RWPE2 (cell line): ENCODE results near the gene SMAD6.

Experiments used
- ATAC-seq: fragments of 200-7000 bp; cut with Tn5 transposase; 3 replicates; pipeline ENCODE4 v1.9.1; 2021; ENCODE audit warnings: low read depth
- DNase-seq: peaks from one replicate; pipeline ENCODE4 v3.0.0-alpha.2; 2020; ENCODE audit warnings: low spot score
- H3K27ac ChIP-seq: fragments of 450-650 bp; 2 replicates; pipeline ENCODE4 v1.5.1; 2017; ENCODE audit warnings: mild to moderate bottlenecking; ENCODE audit not compliant: poor library complexity, severe bottlenecking
- H3K27me3 ChIP-seq: fragments of 250-450 bp; sonication (Bioruptor Pico); 2 replicates; pipeline ENCODE4 v1.5.1; 2021; ENCODE audit warnings: mild to moderate bottlenecking, moderate library complexity; ENCODE audit not compliant: insufficient read depth, poor library complexity, severe bottlenecking
- H3K36me3 ChIP-seq: fragments of 250-450 bp; sonication (Bioruptor Pico); 2 replicates; pipeline ENCODE4 v1.5.1; 2020; ENCODE audit warnings: low read depth, mild to moderate bottlenecking, moderate library complexity
- H3K4me1 ChIP-seq: fragments of 250-450 bp; sonication (Bioruptor Pico); 2 replicates; pipeline ENCODE4 v1.5.1; 2021; ENCODE audit warnings: mild to moderate bottlenecking, moderate library complexity; ENCODE audit not compliant: insufficient read depth, poor library complexity, severe bottlenecking
- H3K4me3 ChIP-seq: fragments of 250-450 bp; sonication (Bioruptor Pico); 2 replicates; pipeline ENCODE4 v1.5.1; 2021; ENCODE audit warnings: mild to moderate bottlenecking, moderate library complexity; ENCODE audit not compliant: severe bottlenecking
- H3K9me3 ChIP-seq: fragments of 250-450 bp; sonication (Bioruptor Pico); 2 replicates; pipeline ENCODE4 v1.5.1; 2021; ENCODE audit warnings: mild to moderate bottlenecking, moderate library complexity; ENCODE audit not compliant: severe bottlenecking
- CTCF ChIP-seq: fragments of 450-650 bp; IDR thresholded peaks from one replicate; pipeline ENCODE4 v1.5.1; 2017; ENCODE audit warnings: mild to moderate bottlenecking, moderate library complexity; ENCODE audit not compliant: poor library complexity, severe bottlenecking

SMAD6 gene

GRCh38 chr15:66747886-66748707 lies 46.1 kb downstream of the SMAD6 start:
- ATAC-seq, result peak; percentile 77
- H3K9me3 ChIP-seq, result no peaks in the 10 kb centered on the region
- H3K4me3 ChIP-seq, result no peak overlapping the region
- no peak for DNase-seq
- no peaks in the 10 kb centered on the region for H3K27me3 ChIP-seq
- peak overlapping the region; percentile 44 for H3K27ac ChIP-seq
- H3K4me1 ChIP-seq, result peaks cover 25% of the 10 kb centered on the region
- no peaks in the 10 kb centered on the region for H3K36me3 ChIP-seq
- TF ChIP-seq CTCF, result no peak

GRCh38 chr15:66748708-66749035 lies 46.6 kb downstream of the SMAD6 start:
- Histone ChIP-seq H3K36me3 (no peaks in the 10 kb centered on the region), H3K4me1 (peaks cover 25% of the 10 kb centered on the region), H3K27me3 (no peaks in the 10 kb centered on the region), H3K27ac (peak overlapping the region; percentile 44), H3K4me3 (no peak overlapping the region), H3K9me3 (no peaks in the 10 kb centered on the region)
- ATAC-seq (no peak), DNase-seq (no peak)
- no peak for TF ChIP-seq CTCF

GRCh38 chr15:66749841-66750575 lies 48.0 kb downstream of the SMAD6 start:
- Histone ChIP-seq H3K4me1 (peaks cover 25% of the 10 kb centered on the region), H3K36me3 (no peaks in the 10 kb centered on the region), H3K27ac (no peak overlapping the region), H3K9me3 (peaks cover under 1% of the 10 kb centered on the region), H3K4me3 (no peak overlapping the region), H3K27me3 (no peaks in the 10 kb centered on the region)
- TF ChIP-seq CTCF, result no peak
- ATAC-seq, result peak; percentile 29; the same call in 1 of the 3 replicates
- no peak for DNase-seq

- H3K27ac ChIP-seq, result no peak overlapping the region
- DNase-seq (no peak), ATAC-seq (no peak)
- peaks cover 25% of the 10 kb centered on the region for H3K4me1 ChIP-seq
- no peaks in the 10 kb centered on the region for H3K36me3 ChIP-seq
- H3K4me3 ChIP-seq, result no peak overlapping the region
- no peak for TF ChIP-seq CTCF
- H3K27me3 ChIP-seq, result no peaks in the 10 kb centered on the region
- peaks cover 7% of the 10 kb centered on the region for H3K9me3 ChIP-seq
Measured at GRCh38 chr15:66750609-66751008, 48.6 kb downstream of the SMAD6 start.
